HS-5 (cell line): Measurements from ENCODE around the gene TM9SF4.
"Not testable (repeated sequence)": the region's sequence is repeated elsewhere in the genome, so short reads cannot be mapped to it uniquely, and the experiment has no call there.

Experiments
- DNase-seq: peaks from one replicate; pipeline ENCODE4 v3.0.0-alpha.2; 2012; ENCODE audit warnings: low read depth

TM9SF4 gene

GRCh38 chr20:32158943-32159660 is 49.6 kb downstream of the TM9SF4 start:
- no peak for DNase-seq

GRCh38 chr20:32159766-32160221 is 50.3 kb downstream of the TM9SF4 start:
- no peak for DNase-seq

DNA sequence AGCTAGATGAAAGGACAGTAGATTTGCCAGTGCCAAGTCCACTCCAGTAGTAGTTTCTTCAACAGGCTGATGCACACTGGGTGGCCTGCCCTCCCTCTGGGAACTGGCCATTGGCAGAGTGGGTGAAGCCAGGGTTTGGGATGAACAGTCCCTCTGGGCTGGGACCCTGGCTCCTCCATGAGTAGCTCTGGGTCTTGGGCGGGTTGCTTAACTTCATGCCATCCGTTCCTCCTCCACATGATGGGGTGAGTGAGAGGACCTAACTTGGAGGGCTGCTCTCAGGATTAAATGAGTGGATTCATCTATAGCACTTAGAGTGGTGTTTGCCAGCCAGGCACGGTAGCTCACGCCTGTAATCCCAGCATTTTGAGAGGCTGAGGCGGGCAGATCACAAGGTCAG is 50.8 kb downstream of the TM9SF4 start:
- no peak for DNase-seq

DNA sequence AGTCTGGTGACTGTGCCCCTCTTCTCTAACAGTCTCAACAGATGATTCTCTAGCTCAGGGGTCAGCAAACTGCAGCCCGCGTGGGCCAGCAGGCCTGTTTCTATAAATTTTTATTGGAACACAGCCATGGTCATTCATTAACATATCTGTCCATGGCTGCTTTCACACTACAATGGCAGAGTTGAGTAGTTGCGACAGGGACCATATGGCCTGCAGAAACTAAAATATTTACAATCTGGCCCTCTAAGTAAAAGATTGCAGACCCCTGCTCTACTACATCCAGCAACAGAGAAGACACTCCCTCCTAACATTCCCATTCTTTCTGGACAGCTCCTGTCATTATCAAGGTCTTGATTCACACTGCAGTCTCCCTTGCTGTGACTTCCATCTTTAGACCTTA is 52.8 kb downstream of the TM9SF4 start:
- no peak for DNase-seq

GRCh38 chr20:32163951-32164350 is 54.4 kb downstream of the TM9SF4 start:
- DNase-seq: no peak

GRCh38 chr20:32164984-32165735 is 55.6 kb downstream of the TM9SF4 start:
- no peak for DNase-seq

DNA sequence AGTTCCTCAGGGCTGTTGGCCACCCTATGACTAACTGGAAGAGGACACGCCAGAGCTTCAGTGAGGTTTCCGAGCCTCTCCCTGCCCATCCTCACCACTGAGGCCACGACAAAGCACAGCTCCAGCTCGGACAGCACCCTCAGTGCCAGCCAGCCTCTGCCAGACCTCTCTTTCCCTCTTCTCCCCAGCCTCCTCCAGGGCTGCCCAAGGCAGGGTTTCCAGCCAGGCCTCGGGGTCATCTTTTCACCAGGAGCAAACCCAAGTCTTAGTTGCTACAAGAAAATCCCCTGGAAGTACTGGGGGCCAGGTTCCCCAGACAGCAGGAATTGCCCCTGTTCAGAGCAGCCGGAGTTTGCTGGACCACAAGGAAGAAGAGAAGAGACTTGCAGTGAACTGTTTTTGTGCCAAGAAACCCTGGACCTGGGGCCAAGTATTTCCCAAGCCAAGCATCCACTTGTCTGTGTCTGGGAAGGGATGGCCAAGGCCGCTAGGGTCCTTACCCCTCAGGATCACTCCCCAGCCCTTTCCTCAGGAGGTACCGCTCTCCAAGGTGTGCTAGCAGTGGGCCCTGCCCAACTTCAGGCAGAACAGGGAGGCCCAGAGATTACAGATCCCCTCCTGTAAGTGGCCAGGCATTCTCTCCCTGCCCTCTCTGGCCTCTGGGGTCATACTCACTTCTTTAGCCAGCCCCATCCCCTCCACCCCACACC is 56.5 kb downstream of the TM9SF4 start:
- DNase-seq: no peak

GRCh38 chr20:32167552-32167951 is 58.0 kb downstream of the TM9SF4 start:
- no peak for DNase-seq

DNA sequence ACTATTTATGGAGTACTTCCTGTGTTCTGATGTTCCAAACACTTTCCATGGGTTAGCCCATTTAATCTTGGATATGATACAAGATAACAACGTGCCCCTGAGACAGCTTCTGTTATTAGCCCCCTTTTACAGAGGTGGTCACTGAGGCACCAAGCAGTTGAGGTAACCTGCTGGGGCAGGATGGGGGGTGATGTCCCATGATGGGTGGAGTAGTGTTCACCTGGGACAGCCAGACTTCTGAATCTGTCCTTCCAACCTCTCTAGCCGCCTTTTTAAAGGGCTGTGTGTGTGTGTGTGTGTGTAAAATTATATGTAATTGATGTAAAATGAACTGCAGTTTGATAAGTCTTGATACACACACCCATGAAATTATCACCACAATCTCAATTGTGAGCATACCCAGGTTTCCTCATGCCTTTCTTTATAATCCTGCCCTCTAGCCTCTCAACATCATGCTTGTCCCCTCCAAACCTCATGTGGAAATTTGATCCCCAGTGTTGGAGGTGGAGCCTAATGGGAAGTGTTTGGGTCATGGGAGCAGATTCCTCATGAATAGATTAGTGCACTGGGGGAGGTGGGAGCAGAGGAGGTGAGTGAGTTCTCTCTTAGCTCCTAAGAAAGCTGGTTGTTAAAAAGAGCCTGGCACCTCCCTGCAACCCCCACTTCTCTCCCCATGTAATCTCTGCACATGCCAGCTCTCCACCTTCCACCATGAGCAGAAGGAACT is 58.8 kb downstream of the TM9SF4 start:
- no peak for DNase-seq

- DNase-seq: not testable (repeated sequence)
Observed at GRCh38 chr20:32177696-32178095, 68.2 kb downstream of the TM9SF4 start.

- no peak for DNase-seq
Observed at GRCh38 chr20:32179515-32179914, 70.0 kb downstream of the TM9SF4 start.

DNA sequence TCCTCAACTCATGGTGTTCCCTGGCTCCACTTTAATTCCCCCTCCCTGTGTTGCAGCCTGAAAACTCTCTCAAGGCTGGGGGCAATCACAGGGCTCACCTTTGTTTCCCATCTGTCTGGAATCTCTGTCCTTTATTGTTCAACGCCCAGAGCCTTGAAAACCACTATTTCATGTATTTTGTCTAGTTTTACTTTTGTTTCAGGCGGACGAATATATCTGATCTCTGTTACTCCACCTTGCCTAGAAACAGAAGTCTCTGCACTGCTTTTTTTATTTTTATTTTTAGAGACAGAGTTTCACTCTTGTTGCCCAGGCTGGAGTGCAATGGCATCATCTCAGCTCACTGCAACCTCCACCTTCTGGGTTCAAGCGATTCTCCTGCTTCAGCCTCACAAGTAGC is 70.4 kb downstream of the TM9SF4 start:
- no peak for DNase-seq

DNA sequence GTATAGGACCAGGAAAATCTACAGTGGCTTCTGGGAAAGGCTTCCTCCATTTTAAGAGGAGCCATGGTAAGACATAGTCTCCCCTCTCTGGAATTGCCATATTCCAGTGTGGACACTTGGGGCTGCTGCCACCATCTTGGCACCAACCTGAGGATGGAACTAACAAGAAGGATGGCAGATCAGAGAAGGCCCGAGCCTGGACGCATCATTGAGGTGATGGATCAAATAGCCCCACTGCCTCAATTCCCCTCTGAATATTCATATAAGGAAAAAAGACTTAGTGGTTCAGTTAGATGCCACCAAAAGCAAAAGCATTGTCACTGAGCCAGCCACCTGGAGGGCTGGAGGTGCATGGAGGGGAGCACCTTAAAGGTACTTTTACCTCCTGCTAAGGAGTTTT is 72.1 kb downstream of the TM9SF4 start:
- no peak for DNase-seq

DNA sequence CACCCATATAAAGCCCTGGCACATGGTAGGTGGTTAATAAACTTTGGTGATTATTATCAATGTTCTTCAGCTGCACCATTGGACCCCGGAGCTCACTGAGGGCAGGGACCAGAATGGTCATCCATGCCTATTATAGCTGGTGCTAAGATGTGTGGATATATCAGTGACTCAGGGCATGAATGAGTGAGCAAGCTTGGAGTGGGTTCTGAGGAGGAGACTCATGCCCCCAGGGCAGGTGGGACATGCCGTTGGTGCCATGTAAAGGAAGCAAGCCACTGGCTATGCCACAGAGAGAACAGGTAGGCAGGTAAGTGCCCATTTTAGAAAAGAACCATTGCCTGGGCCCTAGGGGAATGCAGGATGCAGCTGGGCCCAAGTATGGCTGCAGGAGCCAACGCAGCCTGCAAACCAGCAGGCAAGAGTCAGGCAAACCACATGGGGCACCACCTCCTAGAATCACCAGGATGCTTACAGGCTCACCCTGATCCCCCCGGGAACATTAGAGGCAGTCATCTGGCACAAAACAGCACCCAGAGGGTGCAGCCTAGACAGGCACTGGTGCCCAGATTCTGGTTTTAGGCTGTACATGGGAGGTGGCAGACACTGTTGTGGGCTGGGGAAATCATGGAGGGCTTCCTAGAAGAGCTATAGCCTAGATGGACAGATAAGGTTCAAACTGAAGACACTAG is 74.6 kb downstream of the TM9SF4 start:
- DNase-seq: no peak

GRCh38 chr20:32184961-32185603 is 75.6 kb downstream of the TM9SF4 start:
- no peak for DNase-seq

DNA sequence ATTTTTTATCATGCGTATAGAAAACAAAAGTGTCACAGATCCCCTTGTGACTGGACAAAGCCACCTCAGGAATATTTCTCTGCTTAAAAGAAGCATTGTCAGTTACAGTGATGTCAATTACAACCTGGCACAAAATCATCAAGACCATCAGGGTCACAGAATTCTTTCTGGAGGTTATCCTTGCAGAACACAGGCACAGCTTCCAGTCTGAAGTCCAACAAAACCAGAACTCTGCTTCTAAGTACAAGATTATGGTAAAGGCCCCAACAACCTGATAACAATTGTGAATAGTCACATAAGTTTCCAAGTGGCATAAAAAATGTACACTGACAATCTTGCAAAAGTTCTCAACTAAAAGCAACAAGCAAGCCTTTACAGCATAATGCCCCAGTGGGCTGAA is 77.0 kb downstream of the TM9SF4 start:
- DNase-seq: no peak

DNA sequence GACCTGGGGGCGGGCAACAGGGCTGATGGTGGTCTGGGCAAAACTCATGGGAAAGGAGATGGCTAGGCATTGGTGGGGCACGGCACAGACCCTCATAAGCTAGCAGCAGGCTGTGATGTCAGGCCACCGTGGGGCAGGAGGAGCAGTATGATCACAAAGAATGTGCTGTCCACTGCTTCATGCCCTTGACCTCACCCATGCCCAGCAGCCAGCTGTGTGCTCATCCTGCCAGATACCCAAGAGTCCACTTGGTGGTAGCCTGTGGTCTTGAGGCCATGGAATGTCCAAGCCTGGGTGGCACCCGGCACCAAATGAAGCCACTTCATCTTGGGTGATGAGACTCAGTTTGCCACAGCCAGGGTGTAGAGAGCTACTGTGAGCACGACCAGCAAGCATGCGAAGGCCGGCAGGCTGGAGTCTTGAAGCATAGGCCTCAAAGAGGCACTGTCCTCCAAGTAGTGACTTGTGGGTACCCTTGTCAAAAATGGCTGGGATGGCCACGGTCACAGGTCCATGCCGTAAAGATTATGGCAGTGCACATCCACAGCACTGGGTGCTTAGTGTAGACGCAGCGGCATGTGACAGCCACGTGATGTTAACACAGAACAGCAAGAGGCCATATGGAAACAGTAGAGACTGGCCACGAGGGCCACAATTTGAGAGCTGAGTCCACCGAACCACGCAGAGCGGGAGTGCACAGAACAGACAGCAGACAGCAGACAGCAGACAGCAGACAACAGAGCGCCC is 79.0 kb downstream of the TM9SF4 start:
- no peak for DNase-seq

- no peak for DNase-seq
Observed at GRCh38 chr20:32189123-32189410, 79.6 kb downstream of the TM9SF4 start.

DNA sequence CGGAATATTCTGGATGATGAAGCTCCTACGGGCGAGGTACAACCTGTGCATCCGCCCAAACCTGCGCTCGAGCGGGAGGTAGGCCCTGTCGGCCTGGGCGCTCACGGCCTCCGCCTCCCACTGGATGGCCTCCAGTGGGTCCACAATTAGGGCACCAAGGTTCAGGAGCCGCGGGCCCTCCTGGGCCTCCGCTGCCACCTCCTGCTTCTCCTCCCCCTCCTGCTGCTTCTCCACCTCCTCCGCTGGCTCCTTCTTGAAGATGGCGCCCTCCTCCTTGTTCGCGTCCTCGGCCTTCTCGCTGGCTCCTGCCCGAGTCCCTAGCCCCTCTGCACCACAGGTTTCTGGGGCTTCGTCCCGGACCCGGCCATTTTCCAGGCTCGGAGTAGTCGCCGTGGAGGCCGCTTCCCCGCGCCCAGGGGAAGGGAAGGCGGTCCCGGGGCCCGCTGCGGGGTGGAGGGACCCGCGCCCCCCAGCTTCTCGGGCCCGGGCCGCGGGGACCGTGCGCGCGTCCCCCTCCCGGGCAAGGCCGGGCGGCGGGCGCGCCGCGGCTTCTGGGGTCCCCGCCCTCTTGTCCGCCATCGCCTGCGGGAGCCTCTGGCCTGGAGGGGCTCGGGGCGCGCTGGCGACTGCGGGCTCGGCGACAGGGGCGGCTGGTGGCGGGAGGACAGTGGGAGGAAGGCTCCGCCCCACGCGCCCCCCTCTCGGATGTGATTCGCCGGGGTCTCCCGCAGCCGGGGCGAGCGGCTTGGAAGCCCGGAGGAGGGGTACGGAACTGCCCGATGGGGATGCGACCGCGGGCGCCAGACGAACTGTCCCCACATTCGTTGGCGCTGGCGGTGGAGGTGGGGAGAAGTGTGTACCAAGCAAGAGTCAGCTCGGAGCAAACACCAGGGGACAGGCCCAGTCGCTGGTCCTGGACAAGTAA is 80.4 kb downstream of the TM9SF4 start:
- no peak for DNase-seq
